ENCODE measurements around the gene PCED1A. TPM values are rescaled to one million over a fixed set of nuclear protein-coding genes. Genes with fewer than 3 reads are reported as not detected.
"Not testable (repeated sequence)": the region's sequence is repeated elsewhere in the genome, so short reads cannot be mapped to it uniquely, and the experiment has no call there.

The PCED1A gene
- polyA plus RNA-seq, 10 donors: 19.9 to 37.6 (median 26.2) TPM

DNA sequence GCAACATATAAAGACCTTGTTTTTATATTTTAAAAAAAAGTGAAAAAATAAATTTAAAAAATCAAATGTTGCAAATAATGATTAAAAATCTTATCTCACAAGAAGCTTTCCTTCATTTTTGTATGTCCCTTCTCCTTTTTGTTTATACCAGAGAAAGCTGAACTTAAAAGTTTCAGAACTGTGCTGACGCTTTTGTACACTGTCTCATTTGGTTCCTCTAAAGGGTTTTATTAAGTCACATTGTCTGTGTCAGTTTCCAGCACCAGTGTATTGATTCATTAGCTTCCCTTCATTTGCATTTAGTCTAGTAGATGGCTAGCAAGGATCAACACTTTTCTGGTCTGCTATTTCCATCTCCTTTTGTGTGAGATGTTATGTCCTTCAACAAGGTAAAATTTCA is 6.7 kb downstream of the PCED1A start:
- DNase-seq: no peak

DNA sequence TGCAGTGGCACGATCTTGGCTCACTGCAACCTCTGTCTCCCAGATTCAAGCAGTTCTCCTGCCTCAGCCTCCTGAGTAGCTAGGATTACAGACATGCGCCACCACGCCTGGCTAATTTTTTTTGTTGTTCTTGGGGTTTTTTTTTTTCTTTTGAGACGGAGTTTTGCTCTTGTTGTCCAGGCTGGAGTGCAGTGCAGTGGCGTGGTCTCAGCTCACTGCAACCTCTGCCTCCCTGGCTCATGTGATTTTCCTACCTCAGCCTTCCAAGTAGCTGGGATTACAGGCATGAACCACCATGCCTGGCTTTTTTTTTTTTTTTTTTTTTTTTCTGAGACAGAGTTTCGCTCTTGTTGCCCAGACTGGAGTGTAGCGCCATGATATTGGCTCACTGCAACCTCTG is 9.2 kb downstream of the PCED1A start:
- not testable (repeated sequence) for DNase-seq

DNA sequence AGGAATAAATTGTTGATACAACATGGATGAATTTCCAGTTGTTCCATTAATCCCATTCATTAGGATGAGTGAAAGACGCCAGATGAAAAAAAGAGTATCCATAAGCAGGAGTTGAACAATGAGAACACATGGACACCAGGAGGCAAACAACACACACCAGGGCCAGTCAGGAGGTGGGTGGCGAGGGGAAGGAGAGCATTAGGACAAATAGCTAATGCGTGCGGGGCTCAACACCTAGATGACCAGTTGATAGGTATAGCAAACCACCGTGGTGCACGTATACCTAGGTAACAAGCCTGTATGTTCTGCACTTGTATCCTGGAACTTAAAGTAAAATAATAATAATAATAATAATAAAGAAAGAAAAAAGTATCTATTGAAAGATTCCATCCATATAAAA is 11.1 kb downstream of the PCED1A start:
- DNase-seq: no peak

DNA sequence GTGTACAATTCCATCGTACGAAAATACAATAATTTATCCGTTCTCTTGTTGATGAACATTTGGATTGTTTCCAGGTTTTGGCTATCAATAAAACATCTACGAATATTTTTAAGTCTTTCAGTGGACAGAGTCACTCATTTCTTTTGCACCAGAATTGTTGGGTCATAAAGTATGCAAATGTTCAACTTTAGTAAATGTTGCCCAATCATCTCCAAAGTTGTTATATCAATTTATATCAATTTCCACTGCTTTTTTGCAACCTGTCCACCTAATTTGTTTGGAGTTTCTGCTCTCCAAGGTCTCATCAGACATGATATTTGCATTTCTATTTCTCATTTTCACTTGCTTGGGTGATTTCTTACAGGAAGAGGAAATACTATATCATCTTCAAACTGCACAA is 13.8 kb downstream of the PCED1A start:
- no peak for DNase-seq

DNA sequence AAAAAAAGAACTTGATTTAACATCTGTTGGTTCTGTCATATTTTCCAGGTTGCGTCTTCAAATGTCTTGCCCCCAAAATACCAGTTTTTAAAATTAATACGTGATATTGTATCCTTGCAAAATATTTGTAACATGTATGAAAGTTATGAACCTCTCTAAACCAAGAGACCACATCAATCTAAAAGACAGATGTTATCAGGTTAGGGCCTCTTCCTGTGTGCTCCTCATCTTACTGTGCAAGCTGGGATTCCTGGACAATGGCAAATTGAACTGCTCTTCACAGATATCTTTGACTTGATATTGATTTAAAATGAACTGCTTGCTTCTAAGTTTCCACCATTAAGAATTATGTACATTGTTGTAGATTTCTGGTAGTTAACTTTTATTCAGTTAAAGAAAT is 14.7 kb downstream of the PCED1A start:
- no peak for DNase-seq

DNA sequence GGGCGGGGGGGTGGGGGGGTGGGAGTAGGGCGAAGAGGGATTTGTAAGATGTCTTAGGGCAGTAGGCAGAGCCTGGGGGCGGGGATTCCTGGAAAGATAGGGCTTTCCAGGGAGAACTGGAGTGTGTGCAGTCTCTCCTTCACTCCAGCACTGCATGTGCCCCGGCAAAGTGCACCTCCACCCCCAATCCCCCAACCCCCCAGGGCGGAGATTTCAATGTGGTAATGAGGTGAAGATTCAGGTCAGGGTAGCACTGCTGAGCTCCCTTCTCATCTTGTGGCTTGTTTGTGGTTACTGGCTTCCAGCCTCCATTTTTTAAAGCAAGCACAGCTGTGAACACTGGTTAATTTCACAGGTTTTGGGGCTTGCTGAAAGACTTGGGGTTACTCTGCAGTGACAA is 18.4 kb downstream of the PCED1A start:
- no peak for DNase-seq

DNA sequence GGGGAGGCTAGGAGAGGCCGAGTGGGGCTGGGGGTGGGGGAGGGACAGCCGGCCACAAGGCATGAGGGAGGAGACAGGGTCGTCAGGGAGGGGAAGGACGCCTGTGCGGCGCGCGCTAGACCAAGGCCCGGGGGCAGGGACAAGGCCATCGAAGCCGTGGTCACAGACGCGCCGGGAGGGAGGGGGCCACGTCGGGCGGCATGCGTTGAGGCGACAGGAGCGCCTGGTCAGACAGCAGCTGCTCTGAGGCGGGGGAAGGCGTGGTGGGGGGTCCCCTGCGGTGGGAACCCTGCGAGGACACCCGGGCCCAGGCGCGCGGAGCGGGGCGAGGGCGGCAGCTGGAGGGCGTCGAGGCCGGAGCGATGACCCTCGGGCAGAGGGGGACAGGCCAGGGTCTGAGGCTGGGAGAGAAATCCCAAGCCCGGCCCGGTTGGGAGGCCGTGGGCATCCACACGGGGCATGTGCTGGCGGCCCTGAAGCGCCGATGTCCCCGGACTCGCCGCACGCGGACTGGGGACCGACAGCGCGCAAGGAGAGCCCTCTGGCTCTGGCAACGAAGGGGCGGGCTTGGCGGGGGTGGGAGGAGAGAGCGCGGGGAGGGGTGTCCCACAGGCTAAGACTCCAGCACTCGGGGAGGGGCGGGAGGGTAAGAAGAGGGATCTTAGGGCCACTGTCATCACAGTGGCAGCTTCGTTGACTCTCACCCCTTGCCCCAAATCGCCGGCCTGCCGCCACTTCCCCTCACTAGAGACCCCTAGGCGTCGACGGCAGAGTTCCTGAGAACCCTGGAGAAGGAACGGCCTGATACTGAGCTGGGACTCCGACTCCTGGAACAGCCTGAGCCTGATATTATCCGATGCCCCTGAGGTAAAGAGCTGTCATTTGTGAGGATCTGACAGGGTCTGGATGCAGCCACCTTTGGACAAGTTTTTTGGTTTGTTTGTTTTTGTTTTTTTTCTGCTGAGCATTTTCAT is 19.3 kb downstream of the PCED1A start:
- DNase-seq: no peak

DNA sequence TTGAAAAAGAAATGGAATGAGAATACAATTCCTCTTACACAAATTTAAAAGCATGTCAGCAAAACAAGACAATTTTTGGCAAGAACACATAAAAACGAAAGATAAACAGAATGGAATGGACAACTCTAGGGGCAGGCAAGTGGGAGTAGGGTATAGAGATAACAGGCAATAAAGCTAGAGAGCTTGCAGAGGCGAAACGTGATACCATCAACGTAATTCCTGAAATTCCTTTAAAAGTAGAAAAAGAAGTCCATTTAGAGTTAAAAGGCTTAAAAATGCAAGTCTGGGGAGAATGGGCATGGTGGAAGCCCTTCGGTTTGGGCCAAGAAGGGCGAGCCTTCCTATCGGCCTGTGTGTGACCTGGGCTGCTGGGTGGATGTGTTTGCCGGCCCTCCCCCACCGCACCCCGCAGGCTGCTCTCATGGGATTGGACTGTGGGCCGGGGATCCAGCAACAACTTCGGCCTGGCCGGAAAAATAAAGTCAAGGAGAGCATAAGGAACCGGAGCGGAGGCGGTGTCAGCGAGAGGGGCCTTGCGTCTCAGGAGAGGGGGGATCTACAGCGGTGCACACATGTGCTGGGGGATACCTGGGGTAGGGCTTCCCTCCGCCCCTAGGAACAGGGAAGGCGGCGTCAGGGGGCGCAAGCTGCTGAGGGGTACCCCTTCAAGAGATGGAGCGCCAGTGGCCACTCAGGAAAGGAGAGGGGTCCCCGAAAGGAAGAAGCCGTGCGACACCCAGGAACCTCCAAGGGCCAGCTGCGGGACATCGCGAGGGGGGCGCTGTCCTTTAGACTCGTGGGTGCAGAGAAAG is 20.2 kb downstream of the PCED1A start:
- peak in 2 of 3 donors; percentile 18 to 53 for DNase-seq

DNA sequence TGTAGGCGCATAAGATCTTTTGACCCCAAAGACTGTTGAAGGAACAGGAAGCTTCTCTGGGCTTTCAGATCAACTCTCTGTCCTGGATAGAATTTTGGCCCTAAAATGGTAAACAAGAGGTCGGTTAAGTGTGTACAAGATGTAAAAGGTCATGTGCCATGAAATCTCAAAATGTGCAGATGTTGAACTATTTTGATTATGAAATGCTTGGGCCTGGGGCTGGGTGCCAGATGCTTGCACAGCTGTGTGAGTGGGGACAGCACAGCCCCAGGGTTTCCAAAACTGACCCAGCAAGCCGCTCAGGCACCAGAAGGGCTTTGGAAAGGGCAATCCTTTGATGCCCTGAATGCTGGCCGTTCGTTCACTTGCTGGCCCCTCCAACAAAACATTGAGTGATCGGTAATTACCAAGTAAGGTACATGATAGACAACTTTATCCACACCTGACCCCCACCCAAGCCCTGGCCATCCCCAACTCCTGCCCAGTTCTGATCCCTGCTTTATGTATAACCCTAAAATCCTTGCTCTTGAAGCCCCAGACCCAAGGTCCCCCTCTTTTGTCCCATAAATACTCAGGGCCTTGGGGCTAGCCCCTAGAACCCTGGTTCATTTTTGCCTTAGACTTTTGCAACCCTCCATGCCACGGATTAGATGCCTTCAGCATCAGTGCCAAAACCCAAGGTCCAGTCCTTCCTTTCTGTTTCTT is 22.4 kb downstream of the PCED1A start:
- DNase-seq: no peak

DNA sequence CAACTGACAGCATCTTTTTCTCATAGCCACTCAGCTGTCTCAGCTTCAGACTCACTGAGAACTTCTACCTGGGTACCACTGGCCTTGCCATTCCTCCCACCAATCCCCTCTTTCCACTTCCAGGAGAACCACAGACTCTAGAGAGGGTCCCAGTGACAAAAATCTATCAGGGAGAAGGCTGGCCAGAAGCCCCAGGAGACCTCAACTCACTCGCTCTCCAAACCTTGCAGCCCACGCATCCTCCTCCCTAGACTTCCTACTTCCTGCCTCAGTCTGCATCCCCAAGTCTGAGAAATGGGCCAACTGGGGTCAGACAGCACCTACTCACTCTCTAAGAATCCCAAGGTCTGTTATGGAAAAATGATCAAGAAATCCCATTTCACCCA is 23.1 kb downstream of the PCED1A start:
- DNase-seq: no peak

DNA sequence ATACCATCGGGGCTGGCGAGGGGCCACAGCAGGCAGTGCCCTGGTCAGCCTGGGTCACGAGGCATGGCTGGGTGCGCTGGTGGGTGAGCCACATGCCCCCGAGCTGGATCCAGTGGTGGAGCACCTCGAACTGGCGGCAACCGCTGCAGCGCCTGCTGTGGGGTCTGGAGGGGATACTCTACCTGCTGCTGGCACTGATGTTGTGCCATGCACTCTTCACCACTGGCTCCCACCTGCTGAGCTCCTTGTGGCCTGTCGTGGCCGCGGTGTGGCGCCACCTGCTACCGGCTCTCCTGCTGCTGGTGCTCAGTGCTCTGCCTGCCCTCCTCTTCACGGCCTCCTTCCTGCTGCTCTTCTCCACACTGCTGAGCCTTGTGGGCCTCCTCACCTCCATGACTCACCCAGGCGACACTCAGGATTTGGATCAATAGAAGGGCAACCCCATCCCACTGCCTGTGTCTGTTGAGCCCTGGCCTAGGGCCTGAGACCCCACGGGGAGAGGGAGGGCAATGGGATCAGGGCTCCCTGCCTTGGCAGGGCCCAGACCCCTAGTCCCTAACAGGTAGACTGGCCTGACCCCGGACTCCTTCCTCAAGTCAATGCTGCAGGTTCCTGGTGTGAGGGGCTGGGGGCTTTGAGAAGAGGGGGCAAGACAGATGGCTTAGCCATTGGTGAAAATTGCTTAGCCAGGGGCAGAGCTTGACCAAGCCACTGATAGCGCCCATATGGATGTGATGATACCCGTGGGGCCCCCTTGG is 23.7 kb downstream of the PCED1A start:
- no peak for DNase-seq

DNA sequence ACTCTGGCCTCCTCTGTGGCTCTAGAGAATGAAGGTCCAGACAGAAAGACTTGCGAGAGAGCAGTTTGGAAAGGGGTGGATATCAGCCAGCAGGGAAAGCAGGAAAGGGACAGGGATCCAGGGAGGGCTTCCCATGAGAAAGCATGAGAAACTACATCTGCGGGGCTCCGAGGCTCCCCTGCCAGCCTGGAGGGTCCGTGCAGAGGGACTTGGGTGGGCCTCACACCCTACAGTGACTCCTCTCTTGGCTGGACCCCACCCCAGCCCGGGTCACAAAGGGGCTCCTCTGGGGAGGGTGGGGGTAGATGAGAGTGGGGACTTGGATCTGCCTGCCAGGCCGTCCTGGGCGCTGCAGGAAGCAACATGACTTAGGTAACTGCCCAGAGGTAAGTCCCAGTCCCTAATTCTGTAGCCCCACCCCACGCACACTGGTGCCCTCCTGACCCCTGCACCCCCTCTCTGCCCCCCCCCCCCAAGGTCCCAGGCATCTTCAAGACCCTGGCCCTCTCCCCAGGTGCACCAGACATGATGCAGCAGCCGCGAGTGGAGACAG is 24.3 kb downstream of the PCED1A start, which contains the start of gene TMEM239:
Gene TMEM239, plus strand, starts transcription at position 335 of the 553 bp plus-strand sequence. Its CDS starts 191 bp downstream, at position 526.
- DNase-seq: no peak

DNA sequence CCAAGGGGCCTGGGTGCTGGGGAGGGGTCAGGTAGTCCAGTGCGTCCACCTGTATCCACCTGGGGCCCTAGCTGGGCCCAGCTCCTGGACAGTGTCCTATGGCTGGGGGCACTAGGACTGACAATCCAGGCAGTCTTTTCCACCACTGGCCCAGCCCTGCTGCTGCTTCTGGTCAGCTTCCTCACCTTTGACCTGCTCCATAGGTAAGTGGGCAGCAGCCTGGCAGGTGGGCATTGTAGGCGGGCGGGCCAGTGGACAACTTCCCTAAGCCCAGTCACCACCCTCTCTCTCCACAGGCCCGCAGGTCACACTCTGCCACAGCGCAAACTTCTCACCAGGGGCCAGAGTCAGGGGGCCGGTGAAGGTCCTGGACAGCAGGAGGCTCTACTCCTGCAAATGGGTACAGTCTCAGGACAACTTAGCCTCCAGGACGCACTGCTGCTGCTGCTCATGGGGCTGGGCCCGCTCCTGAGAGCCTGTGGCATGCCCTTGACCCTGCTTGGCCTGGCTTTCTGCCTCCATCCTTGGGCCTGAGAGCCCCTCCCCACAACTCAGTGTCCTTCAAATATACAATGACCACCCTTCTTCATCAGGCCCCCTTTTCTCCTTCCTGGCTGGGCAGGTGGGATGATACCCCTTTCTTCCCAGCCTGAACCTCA is 25.1 kb downstream of the PCED1A start:
- DNase-seq: no peak

DNA sequence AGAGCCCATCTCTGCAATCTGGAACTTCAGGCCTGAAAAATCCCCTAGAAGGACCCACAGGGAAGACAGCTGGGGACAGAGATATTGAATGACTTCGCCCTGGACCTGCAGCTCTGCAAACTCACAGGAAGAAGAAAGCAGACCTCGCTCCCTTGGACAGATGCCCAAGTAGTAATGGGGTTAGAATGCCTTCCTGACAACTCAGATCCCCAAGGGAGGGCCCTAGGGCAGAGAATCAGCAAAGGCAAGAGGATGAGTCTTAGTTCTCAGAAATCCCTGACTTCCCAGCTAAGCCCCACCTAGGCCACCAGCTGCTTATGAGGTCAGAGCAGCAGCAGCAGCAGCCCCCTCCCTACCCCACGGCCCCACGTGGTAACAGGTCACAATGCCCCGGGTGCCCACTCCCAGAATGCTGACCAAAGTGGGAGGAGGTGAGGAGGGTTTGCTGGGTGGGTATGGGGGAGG is 25.8 kb downstream of the PCED1A start, which contains the start of gene C20orf141:
Gene C20orf141, plus strand, starts transcription at position 401 of the 465 bp plus-strand sequence. CDS start 198 bp downstream, outside the sequence.
- peak in 2 of 3 donors; percentile 45 to 98 for DNase-seq

DNA sequence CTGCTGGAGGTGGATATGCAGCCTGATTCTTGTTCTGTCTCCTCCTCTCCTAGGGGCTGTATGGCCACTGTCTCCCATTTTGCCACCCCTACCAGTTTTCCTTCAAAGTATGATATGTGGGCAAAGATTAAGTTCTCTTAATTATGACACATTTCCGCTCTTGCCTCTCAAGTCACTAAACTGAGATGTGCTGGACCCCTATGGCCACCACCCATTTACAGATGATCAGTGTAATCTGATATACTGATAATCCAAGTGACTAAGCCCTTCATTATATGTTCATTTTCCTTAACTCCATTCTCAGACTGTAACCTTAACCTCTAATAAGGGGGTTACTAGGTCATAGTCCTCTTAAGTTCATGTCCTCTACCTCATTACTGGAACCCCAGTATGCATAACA is 26.4 kb downstream of the PCED1A start:
- DNase-seq: no peak

DNA sequence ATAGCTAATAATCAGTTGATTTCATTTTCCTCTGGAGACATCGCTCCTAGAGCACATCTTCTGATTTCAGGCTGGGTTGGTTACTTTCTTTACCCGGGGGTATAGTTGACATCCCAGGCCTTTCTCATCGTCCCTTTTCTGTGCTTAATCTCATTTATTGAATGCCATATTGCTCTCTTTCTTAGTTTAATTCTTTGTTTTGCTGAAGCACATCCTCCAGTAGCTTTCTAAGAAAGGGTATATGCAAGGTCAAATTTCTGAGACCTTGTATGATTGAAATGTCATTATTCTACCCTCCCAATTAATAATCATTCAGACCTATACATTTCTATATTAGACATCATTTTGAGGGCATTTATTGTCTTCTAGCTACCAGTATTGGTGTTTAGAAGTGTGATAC is 28.3 kb downstream of the PCED1A start:
- no peak for DNase-seq

DNA sequence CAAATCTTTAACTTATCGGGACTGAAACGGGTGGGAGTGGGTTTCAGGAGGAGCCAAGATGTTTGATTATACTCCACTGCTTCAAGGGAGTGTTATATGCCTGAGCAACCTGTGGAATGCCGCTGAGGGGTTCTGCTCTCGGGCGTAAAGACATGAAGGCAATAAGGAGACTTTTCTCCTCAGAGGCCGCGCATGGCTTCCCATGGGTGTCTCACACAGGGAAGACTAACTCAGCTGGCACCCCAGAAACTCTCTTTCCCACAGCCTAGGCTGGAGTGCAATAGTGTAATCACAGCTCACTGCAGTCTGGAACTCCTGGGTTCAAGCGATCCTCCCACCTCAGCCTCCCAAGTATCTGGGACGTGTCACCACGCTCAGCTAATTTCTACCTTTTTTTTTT is 30.8 kb downstream of the PCED1A start:
- DNase-seq: no peak

DNA sequence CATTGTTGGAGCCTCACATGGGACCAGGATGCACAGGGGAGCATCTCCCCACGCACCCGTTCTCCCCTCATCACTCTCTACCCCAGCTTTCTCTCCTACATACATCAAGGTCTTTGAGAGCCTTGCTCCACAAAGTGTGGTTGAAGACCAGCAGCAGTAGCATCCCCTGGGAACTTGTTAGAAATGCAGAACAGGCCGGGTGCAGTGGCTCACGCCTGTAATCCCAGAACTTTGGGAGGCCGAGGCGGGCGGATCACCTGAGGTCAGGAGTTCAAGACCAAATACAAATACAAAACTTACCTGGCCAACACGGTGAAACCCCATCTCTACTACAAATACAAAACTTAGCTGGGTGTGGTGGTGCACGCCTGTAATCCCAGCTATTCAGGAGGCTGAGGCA is 32.5 kb downstream of the PCED1A start:
- DNase-seq: not testable (repeated sequence)

DNA sequence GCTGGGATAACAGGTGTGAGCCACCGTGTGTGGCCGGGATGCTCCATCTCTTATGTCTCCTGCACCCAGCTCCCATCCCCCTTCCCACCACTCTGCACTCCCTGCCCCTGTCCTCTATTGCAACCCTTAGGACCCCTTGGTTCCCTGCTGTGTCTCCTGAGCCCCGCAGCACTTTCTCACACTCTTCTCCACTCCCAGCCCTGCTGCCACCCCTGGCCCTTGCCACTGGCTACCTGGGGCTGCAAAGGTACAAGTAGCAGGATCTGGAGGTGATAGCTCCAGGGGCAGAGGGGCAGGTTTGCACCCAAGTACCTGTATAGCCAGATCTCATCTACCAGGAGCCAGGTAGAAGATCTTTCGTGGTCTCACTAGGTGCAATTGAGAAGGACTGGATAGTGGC is 33.4 kb downstream of the PCED1A start:
- no peak for DNase-seq

DNA sequence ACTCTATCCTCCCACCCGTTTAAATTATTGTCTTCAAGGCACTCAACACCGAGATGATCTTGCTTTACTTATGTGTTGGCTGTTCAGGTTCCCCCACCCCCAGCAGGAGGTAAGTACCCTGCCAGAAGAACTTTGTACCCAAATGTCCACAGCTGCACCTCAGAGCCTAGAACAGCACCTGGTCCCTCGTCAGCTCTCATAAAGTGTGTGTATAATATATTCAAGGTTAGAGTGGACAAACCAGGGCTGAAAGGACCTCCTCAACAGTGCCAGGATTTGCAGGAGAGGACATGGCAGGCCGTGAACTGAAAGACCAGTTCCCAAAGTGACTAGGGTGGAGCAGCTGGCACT is 34.1 kb downstream of the PCED1A start:
- DNase-seq: no peak

Data from muscle of back (tissue), 11 donors.